GM12878 (cell line): ENCODE measurements around the gene NGFR.

Experiments
- CEBPB ChIP-seq, 2 experiments: fragments of 150-350 bp in 1 of 2; IDR thresholded peaks; 2 replicates each; pipeline ENCODE4 v1.6.1; 2012 to 2014; ENCODE audit warnings: low read depth in 2 of 2, low read length in 2 of 2, borderline replicate concordance in 1 of 2, inconsistent platforms in 1 of 2
- CHD1 ChIP-seq: IDR thresholded peaks from 2 replicates; pipeline ENCODE4 v1.6.1; 2012; ENCODE audit warnings: low read depth, low read length, improper control_type of control experiment
- PAX8 ChIP-seq: fragments of 450-650 bp; IDR thresholded peaks from 2 replicates; pipeline ENCODE4 v1.6.1; 2017; ENCODE audit warnings: mild to moderate bottlenecking, moderate library complexity
- RAD21 ChIP-seq: IDR thresholded peaks from 2 replicates; pipeline ENCODE4 v1.6.1; 2011; ENCODE audit warnings: mild to moderate bottlenecking, low read depth, low read length, moderate library complexity; ENCODE audit not compliant: insufficient read depth
- SMAD5 ChIP-seq: IDR thresholded peaks from 2 replicates; pipeline ENCODE4 v1.6.1; 2016; ENCODE audit warnings: antibody characterized with exemption, low read depth
- SP1 ChIP-seq: IDR thresholded peaks from one replicate; pipeline ENCODE4 v1.6.1; 2011; ENCODE audit warnings: low read depth, low read length
- SREBF2 ChIP-seq: IDR thresholded peaks from 2 replicates; pipeline ENCODE4 v1.6.1; 2012; ENCODE audit warnings: mild to moderate bottlenecking, low read length
- TARDBP ChIP-seq: IDR thresholded peaks from 2 replicates; pipeline ENCODE4 v1.6.1; 2016; ENCODE audit warnings: borderline replicate concordance
- ZNF24 ChIP-seq: fragments of 450-650 bp; IDR thresholded peaks from 2 replicates; pipeline ENCODE4 v1.6.1; 2017; ENCODE audit warnings: antibody characterized with exemption, mild to moderate bottlenecking
- TF ChIP-seq, protein P1 (sequence below), 3 experiments: IDR thresholded peaks in 2 of 3; conservative IDR thresholded peaks in 1 of 3; 2 replicates each; pipeline ENCODE4 v1.5.1; 2011; ENCODE audit warnings: low read depth in 3 of 3, low read length in 3 of 3, mild to moderate bottlenecking in 3 of 3, control low read depth in 2 of 3, moderate library complexity in 2 of 3, inconsistent platforms in 1 of 3, mixed read lengths in 1 of 3; ENCODE audit not compliant: control insufficient read depth in 2 of 3, insufficient read depth in 1 of 3; ENCODE audit errors: extremely low read depth in 1 of 3

DNA sequence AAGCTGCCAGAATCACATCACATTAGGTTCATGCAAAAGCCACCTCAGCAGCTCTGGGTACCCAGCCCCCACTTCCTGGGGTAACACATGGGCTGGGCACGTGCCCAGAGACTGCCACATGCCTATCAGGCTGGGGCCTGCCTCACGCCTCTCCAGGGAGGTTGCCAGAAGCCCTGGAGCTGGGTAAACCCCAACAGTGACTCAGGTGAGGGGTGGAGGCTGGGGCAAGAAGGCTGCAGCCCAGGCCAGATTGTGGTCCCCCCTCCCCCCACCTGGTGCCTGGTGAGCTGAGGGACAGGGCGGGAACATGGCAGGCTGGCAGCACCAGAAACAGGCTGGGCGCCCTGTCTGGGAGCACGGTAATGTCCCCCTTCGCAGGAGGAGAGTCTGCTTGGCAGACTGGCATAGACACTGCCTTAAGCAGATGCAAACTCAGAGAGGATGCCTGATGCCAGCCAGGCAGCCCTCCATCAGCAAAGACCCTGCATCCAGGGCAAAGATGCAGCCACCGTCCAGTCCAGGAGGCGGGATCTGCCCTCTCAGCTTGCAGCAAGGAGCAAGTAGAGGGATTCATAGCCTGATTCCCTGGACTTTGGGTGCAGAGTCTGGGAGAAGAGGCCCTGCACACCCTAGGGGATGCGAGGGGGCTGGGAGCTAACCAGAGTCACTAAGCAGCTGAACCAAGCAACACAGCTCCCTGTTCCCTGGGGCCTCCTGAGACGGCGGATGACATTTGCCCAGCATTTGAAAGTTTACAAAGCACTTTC, 28.8 kb downstream of the NGFR start:
- TF ChIP-seq SREBF2, result no peak
- TF ChIP-seq SMAD5, result no peak
- TF ChIP-seq CEBPB (IDR thresholded peaks at IDR 0.05; ENCODE audit: borderline replicate concordance in 1 of 2, low read depth in 2 of 2, low read length in 2 of 2), result no peak
- TF ChIP-seq, protein P1, sequence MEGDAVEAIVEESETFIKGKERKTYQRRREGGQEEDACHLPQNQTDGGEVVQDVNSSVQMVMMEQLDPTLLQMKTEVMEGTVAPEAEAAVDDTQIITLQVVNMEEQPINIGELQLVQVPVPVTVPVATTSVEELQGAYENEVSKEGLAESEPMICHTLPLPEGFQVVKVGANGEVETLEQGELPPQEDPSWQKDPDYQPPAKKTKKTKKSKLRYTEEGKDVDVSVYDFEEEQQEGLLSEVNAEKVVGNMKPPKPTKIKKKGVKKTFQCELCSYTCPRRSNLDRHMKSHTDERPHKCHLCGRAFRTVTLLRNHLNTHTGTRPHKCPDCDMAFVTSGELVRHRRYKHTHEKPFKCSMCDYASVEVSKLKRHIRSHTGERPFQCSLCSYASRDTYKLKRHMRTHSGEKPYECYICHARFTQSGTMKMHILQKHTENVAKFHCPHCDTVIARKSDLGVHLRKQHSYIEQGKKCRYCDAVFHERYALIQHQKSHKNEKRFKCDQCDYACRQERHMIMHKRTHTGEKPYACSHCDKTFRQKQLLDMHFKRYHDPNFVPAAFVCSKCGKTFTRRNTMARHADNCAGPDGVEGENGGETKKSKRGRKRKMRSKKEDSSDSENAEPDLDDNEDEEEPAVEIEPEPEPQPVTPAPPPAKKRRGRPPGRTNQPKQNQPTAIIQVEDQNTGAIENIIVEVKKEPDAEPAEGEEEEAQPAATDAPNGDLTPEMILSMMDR (IDR thresholded peaks at IDR 0.05 in 2 of 3, conservative IDR thresholded peaks at IDR 0.05 in 1 of 3; ENCODE audit: control insufficient read depth in 2 of 3, extremely low read depth in 1 of 3, insufficient read depth in 1 of 3, low read depth in 3 of 3, low read length in 3 of 3), result no peak
- TF ChIP-seq SP1, result no peak
- TF ChIP-seq RAD21, result no peak
- no peak for TF ChIP-seq ZNF24
- TF ChIP-seq CHD1, result no peak
- TF ChIP-seq TARDBP, result no peak
- no peak for TF ChIP-seq PAX8
